ENCODE results near the gene SBDS.
A peak's percentile ranks its signal among the peaks of the same experiment; 100 is the strongest.
"Not testable (repeated sequence)": the region's sequence is repeated elsewhere in the genome, so short reads cannot be mapped to it uniquely, and the experiment has no call there.

SBDS gene

DNA sequence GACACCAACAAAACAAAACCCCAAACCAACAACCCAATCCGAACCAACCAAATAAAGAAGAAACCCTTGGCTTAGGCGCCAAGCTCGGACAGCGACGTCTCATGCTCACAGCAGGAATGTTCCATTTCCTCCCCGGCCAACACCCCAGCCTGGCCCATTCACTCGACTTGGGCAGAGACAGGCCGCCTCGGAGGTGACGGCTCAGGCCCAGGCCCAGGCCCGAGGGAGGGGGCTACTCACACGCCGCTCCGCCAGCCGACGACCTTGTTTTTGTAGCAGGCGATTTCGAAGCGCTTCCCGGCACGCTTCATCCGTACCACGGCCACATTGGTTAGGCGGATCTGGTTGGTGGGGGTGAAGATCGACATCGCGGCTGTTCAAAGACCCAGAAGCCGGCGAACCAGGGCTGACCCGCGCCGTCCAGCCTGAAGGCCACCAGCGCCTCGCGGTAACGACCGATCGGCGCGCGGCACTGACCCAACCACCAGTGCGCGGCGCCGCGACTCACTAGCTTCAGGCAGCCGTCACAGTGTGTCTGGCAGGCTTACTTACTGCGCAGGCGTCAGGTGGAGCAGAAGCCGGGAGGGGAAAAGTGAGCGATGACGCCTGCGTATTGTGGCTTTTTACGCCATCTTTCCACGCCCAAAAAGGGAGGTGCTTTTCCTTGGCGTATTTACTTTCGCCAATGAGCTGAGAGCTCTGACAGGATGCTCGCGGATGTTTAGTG lies at the start of gene SBDS:
Gene SBDS, minus strand, starts transcription at position 537 of the 727 bp plus-strand sequence. Its CDS starts 169 bp downstream, at position 368.
- DNase-seq, result peak; percentile 97

DNA sequence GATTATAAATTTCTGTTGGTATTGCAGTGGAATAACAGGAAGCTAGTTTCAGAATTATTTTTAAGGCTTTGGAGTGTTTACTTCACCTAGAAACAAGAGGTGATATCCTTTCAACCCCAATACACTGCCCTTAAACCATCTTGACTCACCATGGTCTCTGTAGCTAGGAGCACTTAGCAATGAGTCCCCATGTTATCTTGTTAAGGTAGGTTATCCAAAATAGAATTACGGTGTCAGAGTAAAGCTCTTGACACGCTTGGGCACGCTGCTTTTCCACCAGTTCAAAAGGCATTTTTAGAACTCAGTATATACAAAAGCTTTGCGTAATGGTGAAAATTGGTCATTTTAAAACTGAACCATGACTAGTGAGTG lies 48.2 kb upstream of the SBDS start:
- DNase-seq, result not testable (repeated sequence)

DNA sequence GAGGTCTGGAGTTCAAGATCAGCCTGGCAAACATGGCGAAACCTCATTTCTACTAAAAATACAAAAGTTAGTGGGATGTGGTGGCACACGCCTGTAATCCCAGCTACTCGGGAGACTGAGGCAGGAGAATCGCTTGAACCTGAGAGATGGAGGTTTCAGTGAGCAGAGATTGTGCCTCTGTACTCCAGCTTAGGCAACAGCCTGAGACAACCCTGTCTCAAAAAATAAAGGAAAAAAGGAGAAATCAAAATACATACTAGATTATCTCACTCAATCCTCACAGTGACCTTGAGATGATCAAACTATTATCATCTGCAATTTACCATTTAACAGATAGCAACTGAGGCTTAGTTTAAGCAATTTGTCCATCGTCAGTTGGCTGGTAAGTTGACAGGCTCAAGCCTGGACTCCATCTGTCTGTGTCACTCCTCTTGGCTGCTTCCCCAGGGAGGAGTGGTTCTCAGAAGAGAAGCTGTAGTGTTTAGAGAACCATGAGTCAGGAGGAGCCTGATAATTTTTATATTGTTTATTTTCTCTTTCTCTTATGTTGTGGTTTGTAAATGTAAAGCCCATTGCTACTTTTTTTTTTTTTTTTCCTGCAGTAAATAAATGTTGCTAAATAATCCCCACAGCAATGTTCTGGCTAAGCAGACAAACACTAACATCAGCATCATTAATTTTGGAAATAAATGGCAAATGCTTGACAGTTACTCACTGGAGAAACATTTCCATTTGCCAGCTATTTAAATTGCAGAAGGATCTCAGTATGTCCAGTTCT lies 47.6 kb upstream of the SBDS start:
- DNase-seq, result not testable (repeated sequence)

- not testable (repeated sequence) for DNase-seq
Measured at GRCh38 chr7:67040832-67041231, 45.4 kb upstream of the SBDS start.

DNA sequence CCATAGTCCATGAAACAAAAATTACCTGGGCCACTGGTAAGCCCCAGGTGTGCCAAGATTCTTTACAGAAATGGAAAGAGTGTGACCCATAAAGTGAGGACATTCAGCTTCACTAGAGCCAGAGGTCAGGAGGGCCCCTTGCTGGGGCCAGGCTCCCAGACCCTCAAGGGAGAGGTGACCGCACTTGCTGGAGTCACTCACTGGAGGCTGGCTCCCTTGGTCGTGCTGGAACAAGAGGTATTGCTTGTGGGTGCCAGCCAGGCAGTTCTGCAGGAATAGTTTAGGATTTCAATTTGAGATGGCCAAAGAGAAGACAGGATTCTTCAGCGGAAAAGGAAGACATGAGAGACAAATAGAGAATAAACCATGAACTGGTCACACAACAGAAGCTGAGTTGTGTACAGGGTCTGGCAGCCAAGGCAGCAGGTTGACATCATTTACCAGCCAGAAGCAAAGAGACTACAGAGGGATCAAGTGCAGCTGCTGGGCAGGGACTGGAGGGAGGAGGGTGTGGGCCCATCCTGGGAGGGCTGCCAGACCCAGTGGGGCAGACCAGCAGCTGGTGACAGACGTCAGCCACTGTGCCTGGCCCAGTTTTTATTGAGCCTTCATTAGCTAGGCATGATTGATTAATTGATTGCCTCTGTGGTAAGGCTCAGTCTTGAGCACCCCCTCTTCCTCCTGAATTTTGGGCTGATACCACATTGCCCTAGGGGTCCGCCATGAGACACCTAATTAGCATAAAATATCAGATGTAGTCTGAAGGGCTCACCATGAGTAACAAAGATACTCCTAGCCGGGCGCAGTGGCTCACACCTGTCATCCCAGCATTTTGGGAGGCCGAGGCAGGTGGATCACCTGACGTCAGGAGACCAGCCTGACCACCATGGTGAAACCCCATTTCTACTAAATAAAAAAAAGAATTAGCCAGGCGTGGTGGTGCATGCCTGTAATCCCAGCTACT lies 41.3 kb upstream of the SBDS start:
- DNase-seq, result peak; percentile 54

GRCh38 chr7:67033251-67033650 lies 37.9 kb upstream of the SBDS start:
- DNase-seq, result no peak

- not testable (repeated sequence) for DNase-seq
Measured at GRCh38 chr7:67031685-67032084, 36.3 kb upstream of the SBDS start.

GRCh38 chr7:67025459-67025858 lies 30.1 kb upstream of the SBDS start:
- DNase-seq, result not testable (repeated sequence)

DNA sequence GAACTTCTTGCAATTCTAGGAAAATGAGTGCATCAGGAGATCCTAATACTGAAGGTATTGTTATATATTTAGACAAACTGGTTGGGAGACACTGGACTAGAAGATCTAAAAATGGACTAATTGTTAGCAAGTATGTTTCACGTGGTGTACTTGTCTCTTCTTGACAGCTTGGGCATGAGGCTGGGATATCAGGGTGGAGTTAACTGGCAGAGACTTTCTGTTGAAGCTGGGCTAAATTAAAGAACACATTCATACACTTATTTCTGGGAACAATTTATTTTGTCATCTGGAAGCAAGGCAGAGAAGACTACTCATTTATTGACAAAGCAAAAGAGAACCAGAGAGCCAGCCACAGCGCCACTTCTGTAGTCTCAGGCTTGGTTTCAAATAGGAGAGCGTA lies 27.1 kb upstream of the SBDS start:
- DNase-seq, result no peak

GRCh38 chr7:67021260-67021659 lies 25.9 kb upstream of the SBDS start:
- DNase-seq, result no peak

- DNase-seq, result peak; percentile 27
Measured at GRCh38 chr7:67019562-67020390, 24.4 kb upstream of the SBDS start.

DNA sequence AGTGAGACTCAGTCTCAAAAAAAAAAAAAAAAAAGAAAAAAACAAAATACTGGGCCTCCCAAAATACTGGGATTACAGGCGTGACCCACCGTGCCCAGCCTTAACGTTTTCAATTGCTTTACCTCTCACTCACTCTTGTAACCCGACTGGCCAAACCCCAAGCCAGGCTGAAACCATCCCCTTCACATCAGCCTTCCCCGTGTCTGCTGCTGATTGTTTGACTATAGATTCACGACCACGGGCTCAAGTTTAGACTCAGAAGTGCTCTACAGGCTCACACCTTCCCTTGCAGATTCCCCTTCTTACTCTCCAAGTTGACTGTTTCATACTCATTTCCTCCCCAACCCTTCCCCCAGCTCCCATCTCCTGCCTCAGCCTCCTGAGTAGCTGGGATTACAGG lies 23.6 kb upstream of the SBDS start:
- DNase-seq, result no peak

DNA sequence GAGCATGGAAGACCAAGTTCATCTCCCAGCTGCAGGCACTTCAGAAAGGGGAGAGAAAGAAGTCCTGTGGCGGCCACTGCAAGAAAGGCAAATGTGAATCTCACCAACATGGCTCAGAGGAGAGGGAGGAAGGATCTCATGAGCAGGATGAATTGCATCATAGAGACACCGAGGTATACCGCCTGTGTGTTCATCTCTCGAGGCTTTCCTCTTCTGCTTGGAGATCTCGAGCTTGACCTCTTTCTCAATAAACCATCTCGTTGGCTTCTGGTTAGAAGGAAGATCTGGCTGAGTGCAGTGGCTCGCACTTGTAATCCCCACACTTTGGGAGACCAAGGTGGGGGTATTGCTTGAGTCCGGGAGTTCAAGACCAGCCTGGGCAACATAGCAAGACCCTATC lies 22.6 kb upstream of the SBDS start:
- DNase-seq, result not testable (repeated sequence)

GRCh38 chr7:67014076-67014622 lies 18.8 kb upstream of the SBDS start:
- DNase-seq, result not testable (repeated sequence)

DNA sequence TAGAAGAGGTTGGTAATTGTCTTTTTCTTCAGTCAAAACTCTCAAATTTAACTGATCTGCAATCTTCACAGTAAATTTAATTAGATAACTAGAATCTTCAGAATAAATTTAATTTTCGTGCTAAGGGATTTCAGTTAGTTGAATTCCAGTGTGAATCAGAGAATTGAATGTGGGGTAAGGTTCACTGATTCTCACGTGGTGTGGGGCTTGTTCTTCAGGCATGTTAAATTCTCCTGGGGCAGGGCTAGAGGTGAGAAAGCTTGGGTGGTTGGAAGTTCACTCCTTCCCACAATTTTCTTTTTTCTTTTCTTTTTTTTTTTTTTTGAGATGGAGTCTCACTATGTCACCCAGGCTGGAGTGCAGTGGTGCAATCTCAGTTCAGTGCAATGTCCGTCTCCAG lies 14.3 kb upstream of the SBDS start:
- DNase-seq, result not testable (repeated sequence)

DNA sequence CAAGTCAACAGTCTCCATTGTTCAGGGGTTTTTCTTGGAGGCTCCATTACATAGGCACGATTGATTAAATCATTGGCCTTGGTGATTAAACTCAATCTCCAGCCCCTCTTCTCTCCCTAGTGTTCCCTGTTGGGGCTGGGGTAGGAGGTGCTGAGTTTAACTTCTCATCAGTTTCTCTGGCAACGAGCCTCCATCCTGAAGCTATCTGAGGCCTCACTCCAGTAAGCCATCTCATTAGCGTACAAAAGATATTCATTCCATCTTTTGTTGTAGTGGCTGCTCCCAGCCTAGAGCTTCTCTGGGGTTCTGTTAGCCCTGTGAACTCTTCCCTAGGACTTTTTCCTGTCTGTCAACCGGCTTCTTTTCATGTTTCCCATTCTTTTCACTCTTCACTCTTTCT lies 12.9 kb upstream of the SBDS start:
- no peak for DNase-seq

DNA sequence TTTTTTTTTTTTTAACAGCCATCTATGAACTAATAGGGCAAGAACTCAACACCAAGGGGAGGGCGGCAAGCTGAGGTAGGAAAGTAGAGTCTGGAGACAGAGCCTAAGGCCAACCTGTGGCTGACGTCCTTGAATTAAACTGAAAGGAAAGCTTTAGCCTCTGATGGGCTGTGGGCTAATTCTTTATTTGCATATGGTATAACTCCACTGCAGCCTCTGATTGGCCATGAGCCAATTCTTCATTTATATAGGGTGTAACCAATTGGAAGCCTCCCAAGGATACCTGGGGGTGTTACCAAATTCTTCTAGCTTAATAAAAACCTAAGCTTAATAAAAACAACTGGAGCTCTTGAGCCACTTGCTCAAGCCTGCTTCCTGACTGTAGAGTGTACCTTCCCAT lies 11.6 kb upstream of the SBDS start:
- DNase-seq, result no peak

GRCh38 chr7:67004145-67004544 lies 8.8 kb upstream of the SBDS start:
- DNase-seq, result not testable (repeated sequence)

DNA sequence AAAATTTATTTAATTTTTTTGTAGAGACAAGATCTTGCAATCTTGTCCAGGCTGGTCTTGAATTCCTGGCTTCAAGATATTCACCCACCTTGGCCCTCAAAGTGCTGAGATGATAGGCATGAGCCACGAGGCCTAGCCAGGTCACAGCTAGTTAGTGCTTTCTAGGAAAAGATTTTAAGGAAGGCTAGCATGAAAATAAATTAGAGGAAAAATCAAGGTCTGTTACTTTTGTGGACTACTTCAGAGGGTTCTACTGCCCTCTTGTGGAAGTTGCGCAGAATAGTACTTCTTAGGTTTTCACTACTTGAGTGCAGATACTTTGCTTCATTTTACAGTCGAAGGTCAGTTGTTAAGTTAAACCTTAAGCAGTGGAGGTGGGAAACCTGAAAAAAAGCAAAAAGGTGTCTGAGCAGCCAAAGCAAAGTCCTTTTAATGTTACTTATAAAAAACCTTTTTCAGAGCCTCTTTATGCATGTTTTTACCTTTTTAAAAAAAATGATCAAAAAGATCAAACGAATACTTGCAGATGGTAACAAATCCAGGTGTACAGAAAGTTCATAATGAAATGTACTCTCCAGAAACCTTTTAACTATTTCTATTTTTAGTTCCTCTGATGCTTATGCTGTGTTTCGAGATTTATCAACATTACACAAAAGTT lies 5.3 kb upstream of the SBDS start:
- DNase-seq, result not testable (repeated sequence)

DNA sequence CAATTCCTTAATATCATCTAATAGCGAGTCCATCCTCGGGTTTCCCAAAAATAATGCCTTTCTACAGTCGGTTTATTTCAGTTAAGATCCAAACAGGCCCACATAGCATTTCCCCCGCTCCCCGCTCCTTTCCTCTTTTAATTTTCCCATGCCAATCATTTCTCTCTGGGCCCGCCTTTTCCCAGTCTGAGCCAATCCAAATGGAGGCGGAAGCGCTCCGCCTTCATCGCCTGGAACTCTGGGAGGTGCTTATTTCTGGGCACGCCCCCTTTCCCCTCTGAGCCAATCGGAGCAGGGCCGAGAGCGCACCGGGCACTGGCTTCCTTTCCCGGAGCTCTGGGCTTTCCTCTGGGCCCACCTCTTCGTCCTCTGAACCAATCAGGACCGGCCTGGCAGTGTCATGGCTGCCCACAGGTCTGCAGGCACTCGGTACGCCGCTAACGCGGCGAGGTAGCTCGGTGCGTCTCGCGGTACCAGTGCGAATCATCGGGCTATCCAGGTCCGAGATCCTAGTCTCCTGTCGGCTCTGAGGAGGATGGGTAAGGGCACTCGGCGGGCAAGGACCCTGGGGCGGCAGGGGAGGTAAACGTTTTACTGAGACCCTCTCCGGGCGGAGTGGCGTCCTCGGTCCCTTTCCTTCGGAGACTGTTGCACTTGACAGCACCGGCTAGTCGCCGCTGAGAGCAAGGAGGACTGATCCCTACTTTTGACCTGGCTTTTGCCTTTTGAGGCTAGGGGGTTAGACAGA lies 1.2 kb upstream of the SBDS start, which contains the start of gene TYW1:
Gene TYW1, plus strand, starts transcription at position 390 of the 748 bp plus-strand sequence. Its CDS starts 146 bp downstream, at position 536.
- DNase-seq, result peak; percentile 94

Data from NCI-H1105 (cell line).